HEK293 (cell line): ENCODE results near the gene PRKCE.

Experiments used
- PRDM1 ChIP-seq: fragments of 450-650 bp; formaldehyde crosslinking; IDR thresholded peaks from 2 replicates; pipeline ENCODE4; 2016; ENCODE audit warnings: missing biosample characterization, missing genetic modification characterization
- SP2 ChIP-seq: fragments of 450-650 bp; formaldehyde crosslinking; IDR thresholded peaks from 2 replicates; pipeline ENCODE4 v1.5.1; 2016; ENCODE audit warnings: missing biosample characterization, missing genetic modification characterization
- TRIM28 ChIP-seq: IDR thresholded peaks from 2 replicates; pipeline ENCODE4 v1.6.1; 2011; ENCODE audit warnings: low read length, control low read depth, borderline replicate concordance
- ZBTB1 ChIP-seq: fragments of 450-650 bp; formaldehyde crosslinking; IDR thresholded peaks from 2 replicates; pipeline ENCODE4 v1.5.1; 2016; ENCODE audit warnings: missing biosample characterization, missing genetic modification characterization
- ZBTB21 ChIP-seq: fragments of 450-650 bp; formaldehyde crosslinking; IDR thresholded peaks from 2 replicates; pipeline ENCODE4 v1.5.1; 2017; ENCODE audit warnings: missing biosample characterization, missing genetic modification characterization
- ZNF792 ChIP-seq: fragments of 450-650 bp; formaldehyde crosslinking; IDR thresholded peaks from 2 replicates; pipeline ENCODE4 v1.5.1; 2016; ENCODE audit warnings: missing biosample characterization, missing genetic modification characterization
- ZSCAN23 ChIP-seq: fragments of 450-650 bp; formaldehyde crosslinking; IDR thresholded peaks from 2 replicates; pipeline ENCODE4 v1.5.1; 2016; ENCODE audit warnings: missing biosample characterization, missing genetic modification characterization
- TF ChIP-seq, protein P1 (sequence below): fragments of 450-650 bp; IDR thresholded peaks from 2 replicates; pipeline ENCODE4 v1.5.1; 2018; ENCODE audit warnings: missing biosample characterization, mild to moderate bottlenecking, missing genetic modification characterization
- TF ChIP-seq, protein P2 (sequence below): sonication (generic); formaldehyde crosslinking; IDR thresholded peaks from 2 replicates; pipeline ENCODE4 v1.8.1; 2022; ENCODE audit warnings: mild to moderate bottlenecking, moderate library complexity, missing genetic modification reagents
- TF ChIP-seq, protein P3 (sequence below): fragments of 450-650 bp; formaldehyde crosslinking; IDR thresholded peaks from 2 replicates; pipeline ENCODE4 v1.5.1; 2016; ENCODE audit warnings: missing biosample characterization, missing genetic modification characterization
- TF ChIP-seq, protein P4 (sequence below): fragments of 450-650 bp; formaldehyde crosslinking; IDR thresholded peaks from 2 replicates; pipeline ENCODE4 v1.5.1; 2016; ENCODE audit warnings: missing biosample characterization, missing genetic modification characterization
- TF ChIP-seq, protein P5 (sequence below): fragments of 450-650 bp; formaldehyde crosslinking; IDR thresholded peaks from 2 replicates; pipeline ENCODE4 v1.5.1; 2017; ENCODE audit warnings: missing biosample characterization, missing genetic modification characterization
- TF ChIP-seq, protein P6 (sequence below): fragments of 450-650 bp; formaldehyde crosslinking; IDR thresholded peaks from 2 replicates; pipeline ENCODE4 v1.5.1; 2016; ENCODE audit warnings: missing biosample characterization, missing genetic modification characterization
- TF ChIP-seq, protein P7 (sequence below): fragments of 450-650 bp; formaldehyde crosslinking; IDR thresholded peaks from 2 replicates; pipeline ENCODE4 v1.5.1; 2016; ENCODE audit warnings: missing biosample characterization, missing genetic modification characterization

DNA sequence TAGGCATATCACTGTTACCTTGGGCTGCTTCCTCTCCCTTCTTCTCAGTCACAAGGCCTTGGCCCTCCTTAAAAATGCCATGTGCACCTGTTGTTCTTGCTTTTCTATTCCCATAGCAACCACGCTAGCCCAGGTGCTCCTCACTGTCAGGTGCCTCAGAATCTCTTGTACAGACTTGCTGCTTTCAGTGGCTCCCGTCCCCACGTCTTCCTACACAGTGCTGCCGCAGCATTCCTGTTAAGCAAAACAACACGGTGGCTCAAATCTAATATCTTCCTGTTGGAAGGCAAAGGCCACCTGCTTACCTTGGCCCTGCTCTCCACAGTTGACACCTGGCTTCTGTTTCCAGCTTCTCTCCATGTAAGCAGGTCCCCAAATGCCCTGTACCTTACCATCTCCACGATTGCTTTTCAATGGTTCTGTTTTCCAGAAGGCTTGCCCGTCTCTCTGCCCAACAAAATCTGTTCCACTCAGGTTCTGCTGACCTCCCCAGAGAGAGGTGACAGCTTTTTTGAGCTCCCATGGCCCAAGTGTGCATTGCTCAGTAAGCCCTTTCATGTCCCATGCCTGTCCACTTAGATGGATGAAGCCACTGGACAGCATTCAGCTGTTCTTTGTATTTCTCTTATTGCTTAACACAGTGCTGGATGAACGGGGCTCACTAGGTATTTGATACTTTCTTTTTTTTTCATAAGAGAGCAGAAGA is 240.4 kb downstream of the PRKCE start:
- TF ChIP-seq, protein P1, sequence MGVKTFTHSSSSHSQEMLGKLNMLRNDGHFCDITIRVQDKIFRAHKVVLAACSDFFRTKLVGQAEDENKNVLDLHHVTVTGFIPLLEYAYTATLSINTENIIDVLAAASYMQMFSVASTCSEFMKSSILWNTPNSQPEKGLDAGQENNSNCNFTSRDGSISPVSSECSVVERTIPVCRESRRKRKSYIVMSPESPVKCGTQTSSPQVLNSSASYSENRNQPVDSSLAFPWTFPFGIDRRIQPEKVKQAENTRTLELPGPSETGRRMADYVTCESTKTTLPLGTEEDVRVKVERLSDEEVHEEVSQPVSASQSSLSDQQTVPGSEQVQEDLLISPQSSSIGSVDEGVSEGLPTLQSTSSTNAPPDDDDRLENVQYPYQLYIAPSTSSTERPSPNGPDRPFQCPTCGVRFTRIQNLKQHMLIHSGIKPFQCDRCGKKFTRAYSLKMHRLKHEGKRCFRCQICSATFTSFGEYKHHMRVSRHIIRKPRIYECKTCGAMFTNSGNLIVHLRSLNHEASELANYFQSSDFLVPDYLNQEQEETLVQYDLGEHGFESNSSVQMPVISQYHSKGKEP: no peak
- TF ChIP-seq, protein P2, sequence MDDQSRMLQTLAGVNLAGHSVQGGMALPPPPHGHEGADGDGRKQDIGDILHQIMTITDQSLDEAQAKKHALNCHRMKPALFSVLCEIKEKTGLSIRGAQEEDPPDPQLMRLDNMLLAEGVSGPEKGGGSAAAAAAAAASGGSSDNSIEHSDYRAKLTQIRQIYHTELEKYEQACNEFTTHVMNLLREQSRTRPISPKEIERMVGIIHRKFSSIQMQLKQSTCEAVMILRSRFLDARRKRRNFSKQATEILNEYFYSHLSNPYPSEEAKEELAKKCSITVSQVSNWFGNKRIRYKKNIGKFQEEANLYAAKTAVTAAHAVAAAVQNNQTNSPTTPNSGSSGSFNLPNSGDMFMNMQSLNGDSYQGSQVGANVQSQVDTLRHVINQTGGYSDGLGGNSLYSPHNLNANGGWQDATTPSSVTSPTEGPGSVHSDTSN (CRISPR knock-in tag): no peak
- TF ChIP-seq, protein P3, sequence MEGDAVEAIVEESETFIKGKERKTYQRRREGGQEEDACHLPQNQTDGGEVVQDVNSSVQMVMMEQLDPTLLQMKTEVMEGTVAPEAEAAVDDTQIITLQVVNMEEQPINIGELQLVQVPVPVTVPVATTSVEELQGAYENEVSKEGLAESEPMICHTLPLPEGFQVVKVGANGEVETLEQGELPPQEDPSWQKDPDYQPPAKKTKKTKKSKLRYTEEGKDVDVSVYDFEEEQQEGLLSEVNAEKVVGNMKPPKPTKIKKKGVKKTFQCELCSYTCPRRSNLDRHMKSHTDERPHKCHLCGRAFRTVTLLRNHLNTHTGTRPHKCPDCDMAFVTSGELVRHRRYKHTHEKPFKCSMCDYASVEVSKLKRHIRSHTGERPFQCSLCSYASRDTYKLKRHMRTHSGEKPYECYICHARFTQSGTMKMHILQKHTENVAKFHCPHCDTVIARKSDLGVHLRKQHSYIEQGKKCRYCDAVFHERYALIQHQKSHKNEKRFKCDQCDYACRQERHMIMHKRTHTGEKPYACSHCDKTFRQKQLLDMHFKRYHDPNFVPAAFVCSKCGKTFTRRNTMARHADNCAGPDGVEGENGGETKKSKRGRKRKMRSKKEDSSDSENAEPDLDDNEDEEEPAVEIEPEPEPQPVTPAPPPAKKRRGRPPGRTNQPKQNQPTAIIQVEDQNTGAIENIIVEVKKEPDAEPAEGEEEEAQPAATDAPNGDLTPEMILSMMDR: no peak
- no peak for TF ChIP-seq SP2 (tag by site-specific recombination)
- TF ChIP-seq, protein P4, sequence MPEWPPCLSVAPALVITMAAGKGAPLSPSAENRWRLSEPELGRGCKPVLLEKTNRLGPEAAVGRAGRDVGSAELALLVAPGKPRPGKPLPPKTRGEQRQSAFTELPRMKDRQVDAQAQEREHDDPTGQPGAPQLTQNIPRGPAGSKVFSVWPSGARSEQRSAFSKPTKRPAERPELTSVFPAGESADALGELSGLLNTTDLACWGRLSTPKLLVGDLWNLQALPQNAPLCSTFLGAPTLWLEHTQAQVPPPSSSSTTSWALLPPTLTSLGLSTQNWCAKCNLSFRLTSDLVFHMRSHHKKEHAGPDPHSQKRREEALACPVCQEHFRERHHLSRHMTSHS: no peak
- TF ChIP-seq ZBTB21 (tag by site-specific recombination): no peak
- TF ChIP-seq ZBTB1: no peak
- no peak for TF ChIP-seq PRDM1 (tag by site-specific recombination)
- no peak for TF ChIP-seq TRIM28
- TF ChIP-seq, protein P5, sequence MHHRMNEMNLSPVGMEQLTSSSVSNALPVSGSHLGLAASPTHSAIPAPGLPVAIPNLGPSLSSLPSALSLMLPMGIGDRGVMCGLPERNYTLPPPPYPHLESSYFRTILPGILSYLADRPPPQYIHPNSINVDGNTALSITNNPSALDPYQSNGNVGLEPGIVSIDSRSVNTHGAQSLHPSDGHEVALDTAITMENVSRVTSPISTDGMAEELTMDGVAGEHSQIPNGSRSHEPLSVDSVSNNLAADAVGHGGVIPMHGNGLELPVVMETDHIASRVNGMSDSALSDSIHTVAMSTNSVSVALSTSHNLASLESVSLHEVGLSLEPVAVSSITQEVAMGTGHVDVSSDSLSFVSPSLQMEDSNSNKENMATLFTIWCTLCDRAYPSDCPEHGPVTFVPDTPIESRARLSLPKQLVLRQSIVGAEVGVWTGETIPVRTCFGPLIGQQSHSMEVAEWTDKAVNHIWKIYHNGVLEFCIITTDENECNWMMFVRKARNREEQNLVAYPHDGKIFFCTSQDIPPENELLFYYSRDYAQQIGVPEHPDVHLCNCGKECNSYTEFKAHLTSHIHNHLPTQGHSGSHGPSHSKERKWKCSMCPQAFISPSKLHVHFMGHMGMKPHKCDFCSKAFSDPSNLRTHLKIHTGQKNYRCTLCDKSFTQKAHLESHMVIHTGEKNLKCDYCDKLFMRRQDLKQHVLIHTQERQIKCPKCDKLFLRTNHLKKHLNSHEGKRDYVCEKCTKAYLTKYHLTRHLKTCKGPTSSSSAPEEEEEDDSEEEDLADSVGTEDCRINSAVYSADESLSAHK (tag by site-specific recombination): no peak
- TF ChIP-seq, protein P6, sequence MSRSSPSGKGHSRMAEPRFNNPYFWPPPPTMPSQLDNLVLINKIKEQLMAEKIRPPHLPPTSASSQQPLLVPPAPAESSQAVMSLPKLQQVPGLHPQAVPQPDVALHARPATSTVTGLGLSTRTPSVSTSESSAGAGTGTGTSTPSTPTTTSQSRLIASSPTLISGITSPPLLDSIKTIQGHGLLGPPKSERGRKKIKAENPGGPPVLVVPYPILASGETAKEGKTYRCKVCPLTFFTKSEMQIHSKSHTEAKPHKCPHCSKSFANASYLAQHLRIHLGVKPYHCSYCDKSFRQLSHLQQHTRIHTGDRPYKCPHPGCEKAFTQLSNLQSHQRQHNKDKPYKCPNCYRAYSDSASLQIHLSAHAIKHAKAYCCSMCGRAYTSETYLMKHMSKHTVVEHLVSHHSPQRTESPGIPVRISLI (tag by site-specific recombination): no peak
- no peak for TF ChIP-seq ZSCAN23 (tag by site-specific recombination)
- TF ChIP-seq ZNF792 (tag by site-specific recombination): no peak
- TF ChIP-seq, protein P7, sequence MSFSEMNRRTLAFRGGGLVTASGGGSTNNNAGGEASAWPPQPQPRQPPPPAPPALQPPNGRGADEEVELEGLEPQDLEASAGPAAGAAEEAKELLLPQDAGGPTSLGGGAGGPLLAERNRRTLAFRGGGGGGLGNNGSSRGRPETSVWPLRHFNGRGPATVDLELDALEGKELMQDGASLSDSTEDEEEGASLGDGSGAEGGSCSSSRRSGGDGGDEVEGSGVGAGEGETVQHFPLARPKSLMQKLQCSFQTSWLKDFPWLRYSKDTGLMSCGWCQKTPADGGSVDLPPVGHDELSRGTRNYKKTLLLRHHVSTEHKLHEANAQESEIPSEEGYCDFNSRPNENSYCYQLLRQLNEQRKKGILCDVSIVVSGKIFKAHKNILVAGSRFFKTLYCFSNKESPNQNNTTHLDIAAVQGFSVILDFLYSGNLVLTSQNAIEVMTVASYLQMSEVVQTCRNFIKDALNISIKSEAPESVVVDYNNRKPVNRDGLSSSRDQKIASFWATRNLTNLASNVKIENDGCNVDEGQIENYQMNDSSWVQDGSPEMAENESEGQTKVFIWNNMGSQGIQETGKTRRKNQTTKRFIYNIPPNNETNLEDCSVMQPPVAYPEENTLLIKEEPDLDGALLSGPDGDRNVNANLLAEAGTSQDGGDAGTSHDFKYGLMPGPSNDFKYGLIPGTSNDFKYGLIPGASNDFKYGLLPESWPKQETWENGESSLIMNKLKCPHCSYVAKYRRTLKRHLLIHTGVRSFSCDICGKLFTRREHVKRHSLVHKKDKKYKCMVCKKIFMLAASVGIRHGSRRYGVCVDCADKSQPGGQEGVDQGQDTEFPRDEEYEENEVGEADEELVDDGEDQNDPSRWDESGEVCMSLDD (tag by site-specific recombination): no peak
